ENCODE results near the gene PSMC5.

PSMC5 gene

DNA sequence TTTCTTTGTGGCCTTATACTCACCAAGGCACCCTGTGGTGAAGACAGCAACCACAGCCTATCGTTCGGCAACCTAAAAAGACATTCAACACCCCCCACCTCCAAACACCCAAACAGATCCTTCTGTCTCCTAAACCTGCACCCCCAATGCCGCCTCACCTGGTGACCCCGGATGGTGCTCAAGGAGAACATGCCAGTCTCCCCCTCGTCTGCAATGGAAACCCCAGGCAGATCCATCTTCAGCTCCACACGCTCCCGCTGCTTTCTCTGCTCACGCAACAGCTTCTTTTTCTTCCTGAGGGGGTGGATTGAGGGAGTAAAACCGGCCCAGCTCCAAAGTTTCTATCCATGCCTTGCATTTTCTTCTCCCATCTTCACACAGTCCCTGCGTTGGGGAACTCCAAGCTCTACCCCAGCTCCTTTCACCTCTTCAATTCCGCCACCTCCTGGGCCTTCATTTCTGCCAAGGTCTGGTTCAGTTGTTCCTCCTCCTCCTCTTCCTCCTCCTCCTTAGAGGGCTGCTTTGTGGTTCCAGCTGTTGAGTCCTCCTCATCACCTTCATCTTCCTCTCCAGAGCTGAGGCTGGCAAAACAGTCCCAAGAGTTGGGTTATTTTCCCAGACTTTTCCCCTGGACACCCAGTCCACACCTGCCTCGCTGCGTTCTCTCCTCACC is 3.4 kb upstream of the PSMC5 start:
- ATAC-seq: no peak

GRCh38 chr17:63824362-63824761 is 2.9 kb upstream of the PSMC5 start:
- no peak for ATAC-seq
- TF ChIP-seq CSDC2 (CRISPR knock-in tag; IDR thresholded peaks at IDR 0.05) (no peak), RARB (CRISPR knock-in tag; IDR thresholded peaks at IDR 0.05) (no peak), ZNF70 (CRISPR knock-in tag; IDR thresholded peaks at IDR 0.05) (no peak), CREB5 (CRISPR knock-in tag; IDR thresholded peaks at IDR 0.05; ENCODE audit: low read depth) (no peak), OSR1 (CRISPR knock-in tag; IDR thresholded peaks at IDR 0.05) (no peak), ZFP3 (CRISPR knock-in tag; IDR thresholded peaks at IDR 0.05) (no peak), SNAI2 (CRISPR knock-in tag; IDR thresholded peaks at IDR 0.05) (no peak), PPARA (CRISPR knock-in tag; IDR thresholded peaks at IDR 0.05; ENCODE audit: borderline replicate concordance) (no peak), TOX (CRISPR knock-in tag; IDR thresholded peaks at IDR 0.05; ENCODE audit: borderline replicate concordance) (no peak)
- TF ChIP-seq, protein P1, sequence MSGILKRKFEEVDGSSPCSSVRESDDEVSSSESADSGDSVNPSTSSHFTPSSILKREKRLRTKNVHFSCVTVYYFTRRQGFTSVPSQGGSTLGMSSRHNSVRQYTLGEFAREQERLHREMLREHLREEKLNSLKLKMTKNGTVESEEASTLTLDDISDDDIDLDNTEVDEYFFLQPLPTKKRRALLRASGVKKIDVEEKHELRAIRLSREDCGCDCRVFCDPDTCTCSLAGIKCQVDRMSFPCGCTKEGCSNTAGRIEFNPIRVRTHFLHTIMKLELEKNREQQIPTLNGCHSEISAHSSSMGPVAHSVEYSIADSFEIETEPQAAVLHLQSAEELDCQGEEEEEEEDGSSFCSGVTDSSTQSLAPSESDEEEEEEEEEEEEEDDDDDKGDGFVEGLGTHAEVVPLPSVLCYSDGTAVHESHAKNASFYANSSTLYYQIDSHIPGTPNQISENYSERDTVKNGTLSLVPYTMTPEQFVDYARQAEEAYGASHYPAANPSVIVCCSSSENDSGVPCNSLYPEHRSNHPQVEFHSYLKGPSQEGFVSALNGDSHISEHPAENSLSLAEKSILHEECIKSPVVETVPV (CRISPR knock-in tag; IDR thresholded peaks at IDR 0.05): no peak

More for the DNA sequence above, 3.4 kb upstream of the PSMC5 start:
- TF ChIP-seq POU6F1 (CRISPR knock-in tag; IDR thresholded peaks at IDR 0.05; ENCODE audit: borderline replicate concordance, low read depth) (no peak), ZNF8 (CRISPR knock-in tag; IDR thresholded peaks at IDR 0.05) (no peak), ARNTL (CRISPR knock-in tag; IDR thresholded peaks at IDR 0.05; ENCODE audit: borderline replicate concordance, low read depth) (no peak), TOX (CRISPR knock-in tag; IDR thresholded peaks at IDR 0.05; ENCODE audit: borderline replicate concordance) (no peak), ZNF565 (CRISPR knock-in tag; conservative IDR thresholded peaks at IDR 0.05; ENCODE audit: low read depth) (no peak), ZC3H10 (CRISPR knock-in tag; IDR thresholded peaks at IDR 0.05) (no peak), ISL1 (CRISPR knock-in tag; IDR thresholded peaks at IDR 0.05) (no peak), GLIS3 (CRISPR knock-in tag; IDR thresholded peaks at IDR 0.05) (no peak), CSDC2 (CRISPR knock-in tag; IDR thresholded peaks at IDR 0.05) (no peak), ZFP3 (CRISPR knock-in tag; IDR thresholded peaks at IDR 0.05) (no peak), ZFP30 (CRISPR knock-in tag; IDR thresholded peaks at IDR 0.05) (no peak), SNAI2 (CRISPR knock-in tag; IDR thresholded peaks at IDR 0.05) (no peak), TSHZ2 (CRISPR knock-in tag; IDR thresholded peaks at IDR 0.05) (no peak)
- TF ChIP-seq, protein P2, sequence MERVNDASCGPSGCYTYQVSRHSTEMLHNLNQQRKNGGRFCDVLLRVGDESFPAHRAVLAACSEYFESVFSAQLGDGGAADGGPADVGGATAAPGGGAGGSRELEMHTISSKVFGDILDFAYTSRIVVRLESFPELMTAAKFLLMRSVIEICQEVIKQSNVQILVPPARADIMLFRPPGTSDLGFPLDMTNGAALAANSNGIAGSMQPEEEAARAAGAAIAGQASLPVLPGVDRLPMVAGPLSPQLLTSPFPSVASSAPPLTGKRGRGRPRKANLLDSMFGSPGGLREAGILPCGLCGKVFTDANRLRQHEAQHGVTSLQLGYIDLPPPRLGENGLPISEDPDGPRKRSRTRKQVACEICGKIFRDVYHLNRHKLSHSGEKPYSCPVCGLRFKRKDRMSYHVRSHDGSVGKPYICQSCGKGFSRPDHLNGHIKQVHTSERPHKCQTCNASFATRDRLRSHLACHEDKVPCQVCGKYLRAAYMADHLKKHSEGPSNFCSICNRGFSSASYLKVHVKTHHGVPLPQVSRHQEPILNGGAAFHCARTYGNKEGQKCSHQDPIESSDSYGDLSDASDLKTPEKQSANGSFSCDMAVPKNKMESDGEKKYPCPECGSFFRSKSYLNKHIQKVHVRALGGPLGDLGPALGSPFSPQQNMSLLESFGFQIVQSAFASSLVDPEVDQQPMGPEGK (CRISPR knock-in tag; IDR thresholded peaks at IDR 0.05; ENCODE audit: borderline replicate concordance): no peak

GRCh38 chr17:63826468-63827001 is 696 bp upstream of the PSMC5 start:
- no peak for TF ChIP-seq TOX (CRISPR knock-in tag; IDR thresholded peaks at IDR 0.05; ENCODE audit: borderline replicate concordance)
- TF ChIP-seq, protein P2 (CRISPR knock-in tag; IDR thresholded peaks at IDR 0.05; ENCODE audit: borderline replicate concordance): peak; percentile 15; the same call in 1 of the 2 replicates
- peak; percentile 20 for ATAC-seq
